Transverse colon (tissue), 4 donors: ENCODE data around the gene POLR2M. TPM values are rescaled to one million over a fixed set of nuclear protein-coding genes. Genes with fewer than 3 reads are reported as not detected.

Experiments
- DNase-seq: peaks from one replicate; pipeline ENCODE4 v3.0.0-alpha.2; 2019
- H3K27ac ChIP-seq, 4 donors: fragments of 200-600 bp; sonication (generic); 2 replicates each; pipeline ENCODE4 v1.5.1; 2016 to 2018; ENCODE audit warnings: inconsistent platforms in 4 of 4
- H3K27me3 ChIP-seq: fragments of 200-600 bp; sonication (generic); 2 replicates; pipeline ENCODE4 v1.5.1; 2017; ENCODE audit warnings: inconsistent platforms
- H3K36me3 ChIP-seq, 4 donors: fragments of 200-600 bp; sonication (generic); 2 replicates each; pipeline ENCODE4 v1.5.1; 2017 to 2019; ENCODE audit warnings: inconsistent platforms in 4 of 4
- H3K4me1 ChIP-seq, 4 donors: fragments of 200-600 bp; sonication (generic); 2 replicates each; pipeline ENCODE4 v1.5.1; 2017 to 2020; ENCODE audit warnings: inconsistent platforms in 4 of 4
- H3K4me3 ChIP-seq, 4 donors: fragments of 200-600 bp; sonication (generic); 1 replicate in 1 of 4; 2 replicates in 3 of 4; pipeline versions ENCODE4 v1.5.1 to v1.6.1; 2017 to 2019; ENCODE audit warnings: inconsistent platforms in 4 of 4
- H3K9me3 ChIP-seq, 2 donors: fragments of 200-600 bp; sonication (generic); 2 replicates each; pipeline ENCODE4 v1.5.1; 2017 to 2019; ENCODE audit warnings: inconsistent platforms in 2 of 2
- EP300 ChIP-seq: sonication (generic); formaldehyde crosslinking; IDR thresholded peaks from one replicate; pipeline ENCODE4 v1.6.1; 2017; ENCODE audit warnings: antibody characterized with exemption, low read depth
- POLR2A ChIP-seq: fragments of 450-650 bp; IDR thresholded peaks from one replicate; pipeline ENCODE4 v1.6.1; 2016; ENCODE audit warnings: antibody characterized with exemption, mild to moderate bottlenecking, moderate library complexity
- POLR2AphosphoS5 ChIP-seq, 3 donors: sonication (generic); formaldehyde crosslinking; IDR thresholded peaks; one replicate each; pipeline ENCODE4 v1.6.1; 2016; ENCODE audit warnings: antibody characterized with exemption in 3 of 3
- WGBS, 2 donors: methylation state at CpG; one replicate each; pipeline ENCODE4 v1.1.5; 2018; ENCODE audit warnings: low coverage in 1 of 2; 5-methylcytosine and 5-hydroxymethylcytosine counted together
- in situ Hi-C, 4 donors: fragments of 200-750 bp; cut with MboI; loops; one replicate each; pipeline versions ENCODE4 v1.15.0 to v1.15.1; 2017; ENCODE audit warnings: low sequenced_read_pairs in 3 of 4, low pct_ligation_motif_present in 1 of 4, low pct_unique_long_range_greater_than_20kb in 1 of 4
- intact Hi-C: fragments of 100-400 bp; cut with DNase I; formaldehyde crosslinking; loops from one replicate; pipeline ENCODE4 v1.15.1; 2023; ENCODE audit warnings: low total_unique reads
- total RNA-seq, 4 donors: library from RNA; depleted of rRNA; stranded (reverse); fragments of >200 nt; gene quantifications; one replicate each; pipeline ENCODE4 v1.1.0, GENCODE V29; 2016
- TF ChIP-seq, protein P1 (sequence below), 5 experiments: fragments of 200-600 bp in 3 of 5; fragments of 450-650 bp in 2 of 5; sonication (generic) in 3 of 5; IDR thresholded peaks; 1 replicate in 2 of 5; 2 replicates in 3 of 5; pipeline ENCODE4 v1.5.1; 2016 to 2017; ENCODE audit warnings: antibody characterized with exemption in 5 of 5, inconsistent platforms in 3 of 5, mild to moderate bottlenecking in 2 of 5, moderate library complexity in 1 of 5

The POLR2M gene
- total RNA-seq, 4 donors from 2014 or later: 18.5 to 159 (median 42.2) TPM

DNA sequence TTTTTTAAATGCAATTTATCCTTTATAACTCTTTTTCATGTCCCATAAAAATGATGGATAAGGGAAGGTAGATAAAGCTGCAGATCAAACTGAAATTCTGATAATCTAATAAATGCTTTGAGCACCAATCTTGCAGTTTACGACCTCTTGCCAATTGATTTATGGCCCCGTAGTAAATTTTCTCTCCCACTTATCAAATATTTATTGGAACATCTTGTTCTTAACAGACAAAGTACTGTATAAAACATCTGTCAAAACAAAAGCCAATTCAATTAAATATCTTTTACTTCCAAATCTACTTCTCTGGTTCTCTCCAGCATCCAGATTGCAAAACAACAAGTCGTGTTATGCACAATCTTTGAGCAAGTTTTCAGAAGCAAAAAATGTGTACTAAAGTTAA is 34.6 kb downstream of the POLR2M start:
- in situ Hi-C loops (loop anchor here in 3 of 4 donors (10.0 to 25.0 kb wide), 3 partner anchors 114 to 334 kb away; partner anchors contain the start of gene ALDH1A2 (in 2 of the 3)), intact Hi-C loops (no loop called here)
- Histone ChIP-seq H3K27me3 (no peaks in the 10 kb centered on the region), H3K9me3 (no peaks in the 10 kb centered on the region), H3K36me3 (no peaks in the 10 kb centered on the region), H3K4me1 (no peaks in the 10 kb centered on the region), H3K27ac (no peak overlapping the region), H3K4me3 (no peak overlapping the region)
- TF ChIP-seq EP300 (no peak), POLR2A (no peak)
- 50 to 56% methylated on average over 3 of the region's 3 CpGs for WGBS, 2 donors
- DNase-seq: no peak

DNA sequence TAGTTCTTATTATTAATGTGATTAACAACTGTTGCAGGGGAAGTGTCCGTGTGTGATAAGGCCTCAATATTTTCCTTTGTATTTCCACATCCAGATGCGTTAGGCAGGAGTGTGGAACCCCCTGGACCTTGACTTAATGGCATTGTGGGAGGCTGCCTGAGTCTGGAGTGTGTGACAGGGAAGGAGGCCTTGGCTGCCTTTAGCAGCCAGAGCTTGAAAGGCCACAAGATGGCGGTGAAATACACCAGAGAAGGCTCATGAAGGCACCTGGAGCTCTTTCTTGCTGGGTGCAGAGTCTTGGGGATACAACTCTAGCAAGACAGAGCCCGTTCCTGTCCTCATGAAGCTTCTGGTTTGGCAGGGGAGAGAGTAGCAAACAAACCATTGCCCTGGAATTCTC is 36.9 kb downstream of the POLR2M start:
- intact Hi-C loops (no loop called here), in situ Hi-C loops (loop anchor here in 3 of 4 donors (10.0 to 25.0 kb wide), 3 partner anchors 111 to 331 kb away; partner anchors contain the start of gene ALDH1A2 (in 2 of the 3))
- Histone ChIP-seq H3K27ac (no peak overlapping the region), H3K4me1 (no peaks in the 10 kb centered on the region), H3K36me3 (no peaks in the 10 kb centered on the region), H3K9me3 (no peaks in the 10 kb centered on the region), H3K27me3 (no peaks in the 10 kb centered on the region), H3K4me3 (no peak overlapping the region)
- no peak for TF ChIP-seq POLR2AphosphoS5 (IDR thresholded peaks at IDR 0.05)
- TF ChIP-seq, protein P1, sequence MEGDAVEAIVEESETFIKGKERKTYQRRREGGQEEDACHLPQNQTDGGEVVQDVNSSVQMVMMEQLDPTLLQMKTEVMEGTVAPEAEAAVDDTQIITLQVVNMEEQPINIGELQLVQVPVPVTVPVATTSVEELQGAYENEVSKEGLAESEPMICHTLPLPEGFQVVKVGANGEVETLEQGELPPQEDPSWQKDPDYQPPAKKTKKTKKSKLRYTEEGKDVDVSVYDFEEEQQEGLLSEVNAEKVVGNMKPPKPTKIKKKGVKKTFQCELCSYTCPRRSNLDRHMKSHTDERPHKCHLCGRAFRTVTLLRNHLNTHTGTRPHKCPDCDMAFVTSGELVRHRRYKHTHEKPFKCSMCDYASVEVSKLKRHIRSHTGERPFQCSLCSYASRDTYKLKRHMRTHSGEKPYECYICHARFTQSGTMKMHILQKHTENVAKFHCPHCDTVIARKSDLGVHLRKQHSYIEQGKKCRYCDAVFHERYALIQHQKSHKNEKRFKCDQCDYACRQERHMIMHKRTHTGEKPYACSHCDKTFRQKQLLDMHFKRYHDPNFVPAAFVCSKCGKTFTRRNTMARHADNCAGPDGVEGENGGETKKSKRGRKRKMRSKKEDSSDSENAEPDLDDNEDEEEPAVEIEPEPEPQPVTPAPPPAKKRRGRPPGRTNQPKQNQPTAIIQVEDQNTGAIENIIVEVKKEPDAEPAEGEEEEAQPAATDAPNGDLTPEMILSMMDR (IDR thresholded peaks at IDR 0.05): no peak
- TF ChIP-seq EP300: no peak
- TF ChIP-seq POLR2A: no peak
- 88 to 100% methylated on average over 3 to 4 of the region's 4 CpGs for WGBS, 2 donors
- DNase-seq: no peak

DNA sequence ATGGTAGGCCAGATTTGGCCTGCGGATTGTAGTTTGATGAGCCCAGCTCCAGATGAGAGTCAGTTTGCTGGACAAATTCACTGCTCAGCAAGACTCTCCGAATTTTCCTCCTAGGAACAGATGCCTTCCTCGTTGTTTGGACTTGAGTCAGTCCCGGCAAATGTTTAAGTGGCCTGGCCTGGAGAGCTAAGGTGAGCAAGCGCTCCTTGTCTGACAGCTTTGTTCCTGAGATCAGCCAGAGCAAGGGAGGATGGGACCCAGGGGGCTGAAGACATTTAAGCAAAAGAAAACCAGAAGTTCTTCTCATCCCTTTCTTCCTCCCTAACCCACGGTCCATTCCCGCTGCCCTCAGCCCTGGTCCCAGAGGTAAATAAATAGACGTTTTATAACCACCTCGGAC is 40.3 kb downstream of the POLR2M start:
- Histone ChIP-seq H3K27me3 (no peaks in the 10 kb centered on the region), H3K4me3 (peak overlapping the region in 2 of 4 donors; percentile 6 to 31), H3K4me1 (no peaks in the 10 kb centered on the region), H3K36me3 (no peaks in the 10 kb centered on the region), H3K27ac (peak overlapping the region in 1 of 4 donors; percentile 37), H3K9me3 (no peaks in the 10 kb centered on the region)
- intact Hi-C loops (no loop called here), in situ Hi-C loops (loop anchor here (5.0 to 25.0 kb wide), 4 partner anchors 106 to 328 kb away; partner anchors contain the start of gene ALDH1A2 (in 2 of the 4))
- DNase-seq: no peak
- TF ChIP-seq EP300 (no peak), POLR2AphosphoS5 (IDR thresholded peaks at IDR 0.05) (no peak), POLR2A (no peak)
- TF ChIP-seq, protein P1 (IDR thresholded peaks at IDR 0.05): no peak
- whole genome bisulfite sequencing, 2 donors: 65 to 98% methylated on average over 6 to 9 of the region's 9 CpGs

DNA sequence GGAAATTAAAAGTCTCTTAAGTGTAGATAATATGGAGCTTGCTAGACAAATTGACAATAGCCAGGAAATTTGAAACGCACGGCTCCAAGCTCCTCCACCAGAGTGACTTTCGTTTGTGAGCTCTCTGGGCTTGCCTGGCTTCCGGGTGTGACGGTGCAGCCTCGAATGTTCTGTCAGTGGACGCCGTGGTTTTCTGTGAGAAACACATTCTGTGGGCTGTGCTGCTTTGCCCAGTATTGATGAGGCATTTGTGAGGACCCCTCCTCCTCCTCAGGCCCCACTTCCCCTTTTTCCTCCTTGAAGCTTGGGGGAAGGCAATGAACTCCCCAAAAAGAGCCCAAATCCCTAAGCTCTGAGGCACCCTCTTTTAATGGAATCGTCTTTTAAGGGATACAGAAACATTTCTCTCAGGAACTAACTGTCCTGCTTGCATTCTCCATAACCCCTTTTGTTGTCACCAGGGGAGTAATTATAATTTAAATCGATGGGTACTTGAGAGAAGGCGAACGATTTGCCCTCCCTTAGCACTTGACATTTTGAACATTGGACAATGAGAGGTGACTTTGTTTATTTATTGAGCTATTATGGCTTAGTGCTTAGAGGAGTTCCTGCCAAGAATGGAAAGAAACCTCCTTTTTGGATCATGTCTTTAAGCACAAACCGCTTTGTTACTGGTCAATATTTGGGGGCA is 40.8 kb downstream of the POLR2M start:
- in situ Hi-C loops (loop anchor here (5.0 to 25.0 kb wide), 4 partner anchors 105 to 327 kb away; partner anchors contain the start of gene ALDH1A2 (in 2 of the 4)), intact Hi-C loops (no loop called here)
- Histone ChIP-seq H3K27me3 (no peaks in the 10 kb centered on the region), H3K27ac (peak overlapping the region in 2 of 4 donors; percentile 3 to 37), H3K4me1 (peaks cover 0 to 1% (median 0%) of the 10 kb centered on the region in 4 donors), H3K9me3 (no peaks in the 10 kb centered on the region), H3K36me3 (no peaks in the 10 kb centered on the region), H3K4me3 (peak overlapping the region in 2 of 4 donors; percentile 6 to 31)
- peak; percentile 14 for DNase-seq
- TF ChIP-seq EP300: no peak
- TF ChIP-seq, protein P1 (IDR thresholded peaks at IDR 0.05): no peak
- TF ChIP-seq POLR2A: no peak
- TF ChIP-seq POLR2AphosphoS5 (IDR thresholded peaks at IDR 0.05): no peak
- 51 to 52% methylated on average over 9 to 13 of the region's 13 CpGs for WGBS, 2 donors
